ENCODE data around the gene KIF5A.

Gene KIF5A

GRCh38 chr12:57624441-57625220 is 74.8 kb downstream of the KIF5A start:
- no peak for ATAC-seq (ENCODE audit: low read depth)
- Histone ChIP-seq H3K9me3 (ENCODE audit: severe bottlenecking) (no peaks in the 10 kb centered on the region), H3K27ac (ENCODE audit: poor library complexity, severe bottlenecking) (no peak overlapping the region), H3K36me3 (ENCODE audit: low read depth) (no peaks in the 10 kb centered on the region), H3K4me1 (ENCODE audit: insufficient read depth, poor library complexity, severe bottlenecking) (no peaks in the 10 kb centered on the region), H3K27me3 (ENCODE audit: insufficient read depth, poor library complexity, severe bottlenecking) (peaks cover 35% of the 10 kb centered on the region), H3K4me3 (ENCODE audit: severe bottlenecking) (no peak overlapping the region)
- TF ChIP-seq, protein P1, sequence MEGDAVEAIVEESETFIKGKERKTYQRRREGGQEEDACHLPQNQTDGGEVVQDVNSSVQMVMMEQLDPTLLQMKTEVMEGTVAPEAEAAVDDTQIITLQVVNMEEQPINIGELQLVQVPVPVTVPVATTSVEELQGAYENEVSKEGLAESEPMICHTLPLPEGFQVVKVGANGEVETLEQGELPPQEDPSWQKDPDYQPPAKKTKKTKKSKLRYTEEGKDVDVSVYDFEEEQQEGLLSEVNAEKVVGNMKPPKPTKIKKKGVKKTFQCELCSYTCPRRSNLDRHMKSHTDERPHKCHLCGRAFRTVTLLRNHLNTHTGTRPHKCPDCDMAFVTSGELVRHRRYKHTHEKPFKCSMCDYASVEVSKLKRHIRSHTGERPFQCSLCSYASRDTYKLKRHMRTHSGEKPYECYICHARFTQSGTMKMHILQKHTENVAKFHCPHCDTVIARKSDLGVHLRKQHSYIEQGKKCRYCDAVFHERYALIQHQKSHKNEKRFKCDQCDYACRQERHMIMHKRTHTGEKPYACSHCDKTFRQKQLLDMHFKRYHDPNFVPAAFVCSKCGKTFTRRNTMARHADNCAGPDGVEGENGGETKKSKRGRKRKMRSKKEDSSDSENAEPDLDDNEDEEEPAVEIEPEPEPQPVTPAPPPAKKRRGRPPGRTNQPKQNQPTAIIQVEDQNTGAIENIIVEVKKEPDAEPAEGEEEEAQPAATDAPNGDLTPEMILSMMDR (IDR thresholded peaks at IDR 0.05; ENCODE audit: poor library complexity, severe bottlenecking): no peak
- peak; percentile 40 for DNase-seq (ENCODE audit: low spot score)

DNA sequence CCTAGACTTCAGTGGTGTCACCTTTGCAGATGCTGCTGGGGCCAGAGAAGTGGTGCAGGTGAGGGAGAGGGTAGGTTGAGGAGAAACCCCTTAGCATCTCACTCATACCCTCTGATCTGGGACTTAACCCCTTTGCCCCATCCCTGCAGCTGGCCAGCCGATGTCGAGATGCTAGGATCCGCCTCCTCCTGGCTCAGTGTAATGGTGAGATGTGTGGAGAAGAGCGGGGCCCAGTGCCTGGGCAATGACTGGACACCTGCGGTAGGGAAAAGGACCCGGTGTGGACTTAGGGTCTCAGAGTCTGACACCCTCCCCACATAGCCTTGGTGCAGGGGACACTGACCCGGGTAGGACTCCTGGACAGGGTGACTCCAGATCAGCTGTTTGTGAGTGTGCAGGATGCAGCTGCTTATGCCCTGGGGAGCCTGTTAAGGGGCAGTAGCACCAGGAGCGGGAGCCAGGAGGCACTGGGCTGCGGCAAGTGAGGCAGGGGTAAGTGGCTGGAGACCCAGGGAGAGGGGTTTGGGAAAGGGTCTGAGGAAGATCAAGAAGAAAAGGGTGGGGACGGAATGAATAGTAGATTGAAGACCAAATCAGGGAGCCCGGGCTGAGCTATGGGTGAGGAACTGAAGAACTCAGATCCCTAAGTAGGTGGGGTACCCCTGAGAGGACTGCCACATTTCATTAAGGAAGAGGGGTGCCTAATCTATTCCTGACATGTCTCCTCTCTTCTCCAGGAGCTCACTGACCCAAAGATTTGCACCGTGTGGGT is 75.6 kb downstream of the KIF5A start:
- no peaks in the 10 kb centered on the region for H3K4me1 ChIP-seq (ENCODE audit: insufficient read depth, poor library complexity, severe bottlenecking)
- TF ChIP-seq, protein P1 (IDR thresholded peaks at IDR 0.05; ENCODE audit: poor library complexity, severe bottlenecking): no peak
- H3K4me3 ChIP-seq (ENCODE audit: severe bottlenecking): no peak overlapping the region
- DNase-seq (ENCODE audit: low spot score) (peak; percentile 33), ATAC-seq (ENCODE audit: low read depth) (no peak)
- no peaks in the 10 kb centered on the region for H3K9me3 ChIP-seq (ENCODE audit: severe bottlenecking)
- H3K36me3 ChIP-seq (ENCODE audit: low read depth): no peaks in the 10 kb centered on the region
- peaks cover 27% of the 10 kb centered on the region for H3K27me3 ChIP-seq (ENCODE audit: insufficient read depth, poor library complexity, severe bottlenecking)
- H3K27ac ChIP-seq (ENCODE audit: poor library complexity, severe bottlenecking): no peak overlapping the region

DNA sequence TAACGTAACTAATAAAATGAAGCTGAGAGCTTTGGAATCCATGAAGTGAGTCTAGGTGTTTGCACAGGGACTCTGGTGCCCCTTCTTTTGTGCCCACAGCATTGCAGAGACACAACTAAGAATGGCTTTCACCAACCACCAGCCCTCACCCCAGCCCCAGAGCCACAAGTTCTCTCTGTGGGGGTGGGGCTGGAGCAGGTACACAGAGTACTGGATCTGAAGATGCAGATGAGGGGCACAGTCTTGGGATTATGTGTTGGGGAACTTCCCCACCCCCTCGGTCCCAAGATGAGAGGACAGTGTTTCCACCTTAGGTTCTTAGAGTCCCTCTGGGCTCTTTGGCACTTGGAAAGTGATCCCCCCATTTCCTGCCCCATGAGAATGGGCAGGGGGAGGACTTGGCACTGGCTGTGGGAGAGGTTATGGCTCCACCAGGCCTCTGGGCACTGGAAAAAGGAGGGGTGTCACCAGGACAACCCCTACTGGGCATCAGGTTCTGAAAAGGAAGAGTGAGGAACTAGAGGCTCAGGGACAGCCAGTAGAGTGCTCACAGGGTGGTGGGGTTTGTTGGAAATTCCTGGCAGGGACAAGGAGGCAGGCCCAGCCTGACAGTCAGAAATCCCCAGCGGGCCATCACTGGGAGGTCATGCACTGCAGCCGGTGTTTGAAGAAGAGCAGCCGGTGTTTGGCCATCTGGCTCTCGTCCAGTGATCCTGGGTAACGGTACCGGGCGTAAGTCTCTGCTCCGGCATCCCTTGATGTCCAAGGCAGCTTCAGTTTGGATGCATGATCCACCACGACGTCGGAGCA is 76.5 kb downstream of the KIF5A start:
- Histone ChIP-seq H3K4me1 (ENCODE audit: insufficient read depth, poor library complexity, severe bottlenecking) (no peaks in the 10 kb centered on the region), H3K4me3 (ENCODE audit: severe bottlenecking) (no peak overlapping the region), H3K36me3 (ENCODE audit: low read depth) (no peaks in the 10 kb centered on the region), H3K27me3 (ENCODE audit: insufficient read depth, poor library complexity, severe bottlenecking) (peaks cover 19% of the 10 kb centered on the region), H3K27ac (ENCODE audit: poor library complexity, severe bottlenecking) (no peak overlapping the region), H3K9me3 (ENCODE audit: severe bottlenecking) (no peaks in the 10 kb centered on the region)
- DNase-seq (ENCODE audit: low spot score): no peak
- ATAC-seq (ENCODE audit: low read depth): no peak
- TF ChIP-seq, protein P1 (IDR thresholded peaks at IDR 0.05; ENCODE audit: poor library complexity, severe bottlenecking): no peak

DNA sequence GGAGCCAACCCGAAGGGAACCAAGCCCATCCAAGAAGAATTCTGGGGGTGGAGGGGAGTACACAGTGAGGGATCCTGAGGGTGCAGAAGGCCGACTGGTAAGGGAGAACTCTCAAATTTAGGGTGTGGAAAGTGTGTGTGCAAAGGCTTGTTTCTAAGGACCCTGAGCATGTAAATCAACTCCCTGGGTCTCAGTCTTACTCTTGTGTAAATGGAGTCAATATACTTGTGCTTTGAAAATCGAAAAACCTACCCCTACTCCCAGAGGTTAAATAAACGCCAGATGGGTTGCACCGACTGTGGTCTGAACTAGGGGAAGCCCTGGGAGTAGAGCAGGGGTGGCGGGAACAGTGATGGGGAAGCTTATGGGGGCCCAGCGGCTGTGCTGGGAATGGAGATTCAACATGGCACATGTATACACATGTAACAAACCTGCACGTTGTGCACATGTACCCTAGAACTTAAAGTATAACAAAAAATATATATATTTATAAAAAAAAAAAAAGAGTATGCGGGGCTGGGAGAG is 77.1 kb downstream of the KIF5A start:
- Histone ChIP-seq H3K27me3 (ENCODE audit: insufficient read depth, poor library complexity, severe bottlenecking) (peaks cover 12% of the 10 kb centered on the region), H3K36me3 (ENCODE audit: low read depth) (no peaks in the 10 kb centered on the region), H3K9me3 (ENCODE audit: severe bottlenecking) (no peaks in the 10 kb centered on the region), H3K4me1 (ENCODE audit: insufficient read depth, poor library complexity, severe bottlenecking) (no peaks in the 10 kb centered on the region), H3K27ac (ENCODE audit: poor library complexity, severe bottlenecking) (no peak overlapping the region), H3K4me3 (ENCODE audit: severe bottlenecking) (no peak overlapping the region)
- TF ChIP-seq, protein P1 (IDR thresholded peaks at IDR 0.05; ENCODE audit: poor library complexity, severe bottlenecking): no peak
- no peak for ATAC-seq (ENCODE audit: low read depth)
- DNase-seq (ENCODE audit: low spot score): no peak

All from RWPE2 (cell line).